22Rv1 (cell line): Measurements from ENCODE around the gene TENM4.

ENCODE experiments used
- H3K27ac ChIP-seq: fragments of 450-650 bp; 2 replicates; pipeline ENCODE4 v1.5.1; 2017
- CTCF ChIP-seq: fragments of 450-650 bp; IDR thresholded peaks from 2 replicates; pipeline ENCODE4 v1.5.1; 2017; ENCODE audit warnings: mild to moderate bottlenecking
- ZFX ChIP-seq: fragments of 450-650 bp; IDR thresholded peaks from 2 replicates; pipeline ENCODE4 v1.6.1; 2017; ENCODE audit warnings: antibody characterized with exemption, borderline replicate concordance

The TENM4 gene

GRCh38 chr11:78876676-78877075 lies 564.2 kb downstream of the TENM4 start:
- H3K27ac ChIP-seq = no peak overlapping the region
- TF ChIP-seq ZFX (no peak), CTCF (no peak)

- TF ChIP-seq ZFX (no peak), CTCF (no peak)
- H3K27ac ChIP-seq = no peak overlapping the region
These were observed 570.2 kb downstream of the TENM4 start for GRCh38 chr11:78870655-78871054.

- no peak overlapping the region for H3K27ac ChIP-seq
- TF ChIP-seq CTCF (no peak), ZFX (no peak)
These were observed 571.5 kb downstream of the TENM4 start for GRCh38 chr11:78869293-78869692.

GRCh38 chr11:78868563-78868962 lies 572.3 kb downstream of the TENM4 start:
- no peak overlapping the region for H3K27ac ChIP-seq

GRCh38 chr11:78860720-78861422 lies 580.0 kb downstream of the TENM4 start:
- H3K27ac ChIP-seq = no peak overlapping the region
- TF ChIP-seq ZFX (no peak), CTCF (no peak)

More at GRCh38 chr11:78868563-78868962, 572.3 kb downstream of the TENM4 start:
- no peak for TF ChIP-seq CTCF
- TF ChIP-seq ZFX = no peak

- no peak for TF ChIP-seq ZFX
- no peak for TF ChIP-seq CTCF
- H3K27ac ChIP-seq = no peak overlapping the region
These were observed 583.1 kb downstream of the TENM4 start for GRCh38 chr11:78857688-78858087.

- no peak overlapping the region for H3K27ac ChIP-seq
- no peak for TF ChIP-seq ZFX
- no peak for TF ChIP-seq CTCF
These were observed 584.6 kb downstream of the TENM4 start for GRCh38 chr11:78856211-78856610.
